ENCODE measurements around the gene SP6.

- TF ChIP-seq, protein P1, sequence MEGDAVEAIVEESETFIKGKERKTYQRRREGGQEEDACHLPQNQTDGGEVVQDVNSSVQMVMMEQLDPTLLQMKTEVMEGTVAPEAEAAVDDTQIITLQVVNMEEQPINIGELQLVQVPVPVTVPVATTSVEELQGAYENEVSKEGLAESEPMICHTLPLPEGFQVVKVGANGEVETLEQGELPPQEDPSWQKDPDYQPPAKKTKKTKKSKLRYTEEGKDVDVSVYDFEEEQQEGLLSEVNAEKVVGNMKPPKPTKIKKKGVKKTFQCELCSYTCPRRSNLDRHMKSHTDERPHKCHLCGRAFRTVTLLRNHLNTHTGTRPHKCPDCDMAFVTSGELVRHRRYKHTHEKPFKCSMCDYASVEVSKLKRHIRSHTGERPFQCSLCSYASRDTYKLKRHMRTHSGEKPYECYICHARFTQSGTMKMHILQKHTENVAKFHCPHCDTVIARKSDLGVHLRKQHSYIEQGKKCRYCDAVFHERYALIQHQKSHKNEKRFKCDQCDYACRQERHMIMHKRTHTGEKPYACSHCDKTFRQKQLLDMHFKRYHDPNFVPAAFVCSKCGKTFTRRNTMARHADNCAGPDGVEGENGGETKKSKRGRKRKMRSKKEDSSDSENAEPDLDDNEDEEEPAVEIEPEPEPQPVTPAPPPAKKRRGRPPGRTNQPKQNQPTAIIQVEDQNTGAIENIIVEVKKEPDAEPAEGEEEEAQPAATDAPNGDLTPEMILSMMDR (IDR thresholded peaks at IDR 0.05): no peak
- TF ChIP-seq ZFX (IDR thresholded peaks at IDR 0.05; ENCODE audit: borderline replicate concordance): no peak
Observed at GRCh38 chr17:47850373-47850691, 631 bp downstream of the SP6 start.
